Measurements from ENCODE around the gene DNMBP.

DNA sequence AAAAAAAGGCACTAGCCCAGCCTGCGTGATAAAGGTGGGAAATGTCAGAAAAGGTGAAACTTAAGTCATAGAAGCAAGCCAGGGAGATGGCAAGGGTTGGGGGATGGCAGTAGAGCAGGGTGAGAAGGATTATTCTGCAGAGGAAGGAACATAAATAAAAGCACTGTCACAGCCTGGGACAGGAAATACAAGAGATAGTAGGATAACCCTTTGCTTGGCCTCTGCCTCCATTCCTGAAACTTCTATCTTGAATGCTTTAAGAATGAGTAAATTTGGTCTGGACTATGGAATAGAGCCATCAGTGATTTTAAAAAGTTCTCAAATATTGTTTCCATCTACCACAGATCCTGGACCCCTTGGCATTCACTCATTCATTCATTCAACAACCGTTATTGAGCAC lies 177.3 kb downstream of the DNMBP start:
- TF ChIP-seq EZH2 (IDR thresholded peaks at IDR 0.05; ENCODE audit: insufficient read depth, poor library complexity, severe bottlenecking), result no peak
- no peak for TF ChIP-seq EZH2phosphoT487 (IDR thresholded peaks at IDR 0.05; ENCODE audit: insufficient read depth, low read depth)
